ENCODE results near the gene PPM1J. TPM values are rescaled to one million over a fixed set of nuclear protein-coding genes. Genes with fewer than 3 reads are reported as not detected.

The PPM1J gene
- polyA plus RNA-seq, 1 of the 3 experiments (the other 2 are of a cell fraction), result 5.3 TPM

- no peaks in the 10 kb centered on the region for H3K36me3 ChIP-seq (replicated peaks in 1 of 2; ENCODE audit: control insufficient read depth in 1 of 2, insufficient read depth in 2 of 2, low read length in 1 of 2)
- H3K27me3 ChIP-seq (ENCODE audit: insufficient read depth), result no peaks in the 10 kb centered on the region
- H3F3A ChIP-seq (replicated peaks; ENCODE audit: insufficient read depth), result peaks cover 9% of the 10 kb centered on the region
- no peaks in the 10 kb centered on the region for H3K9me2 ChIP-seq
- 25% methylated on average over 16 of the region's 44 CpGs for whole genome bisulfite sequencing (ENCODE audit: low lambda C conversion rate)
- POLR2A ChIA-PET, result no interaction called here
- H3K79me2 ChIP-seq (ENCODE audit: insufficient read depth), result no peaks in the 10 kb centered on the region
- H2AFZ ChIP-seq (ENCODE audit: low read depth), result peak overlapping the region; percentile 76
- H3K4me3 ChIP-seq (ENCODE audit: low read depth in 2 of 2, low read length in 1 of 2), result peak overlapping the region; percentile 32 to 56
- H3K4me2 ChIP-seq, result peak overlapping the region; percentile 79
- CTCF ChIA-PET, result interaction anchor here (0.6 to 11.8 kb wide), 41 partner anchors 8 to 357 kb away, joined by 3 to 754 read pairs (median 4); partner anchors contain the start of genes LRIG2 and RHOC
- peaks cover 0 to 23% of the 10 kb centered on the region in 2 experiments; a peak in 1 of 4 replicates for H3K4me1 ChIP-seq (ENCODE audit: control insufficient read depth in 1 of 2, insufficient read depth in 2 of 2, low read depth in 1 of 2, low read length in 1 of 2)
- peak; percentile 90 for DNase-seq
- TF ChIP-seq FOXM1 (IDR thresholded peaks at IDR 0.05; ENCODE audit: low read depth), result no peak
- TF ChIP-seq RAD21 (IDR thresholded peaks at IDR 0.05; ENCODE audit: low read length), result peak; percentile 71
- TF ChIP-seq POLR2AphosphoS5 (IDR thresholded peaks at IDR 0.05; ENCODE audit: low read depth, low read length), result no peak
- TF ChIP-seq CHD2 (IDR thresholded peaks at IDR 0.05; ENCODE audit: low read length, partially characterized antibody), result peak; percentile 13
- TF ChIP-seq, protein P1, sequence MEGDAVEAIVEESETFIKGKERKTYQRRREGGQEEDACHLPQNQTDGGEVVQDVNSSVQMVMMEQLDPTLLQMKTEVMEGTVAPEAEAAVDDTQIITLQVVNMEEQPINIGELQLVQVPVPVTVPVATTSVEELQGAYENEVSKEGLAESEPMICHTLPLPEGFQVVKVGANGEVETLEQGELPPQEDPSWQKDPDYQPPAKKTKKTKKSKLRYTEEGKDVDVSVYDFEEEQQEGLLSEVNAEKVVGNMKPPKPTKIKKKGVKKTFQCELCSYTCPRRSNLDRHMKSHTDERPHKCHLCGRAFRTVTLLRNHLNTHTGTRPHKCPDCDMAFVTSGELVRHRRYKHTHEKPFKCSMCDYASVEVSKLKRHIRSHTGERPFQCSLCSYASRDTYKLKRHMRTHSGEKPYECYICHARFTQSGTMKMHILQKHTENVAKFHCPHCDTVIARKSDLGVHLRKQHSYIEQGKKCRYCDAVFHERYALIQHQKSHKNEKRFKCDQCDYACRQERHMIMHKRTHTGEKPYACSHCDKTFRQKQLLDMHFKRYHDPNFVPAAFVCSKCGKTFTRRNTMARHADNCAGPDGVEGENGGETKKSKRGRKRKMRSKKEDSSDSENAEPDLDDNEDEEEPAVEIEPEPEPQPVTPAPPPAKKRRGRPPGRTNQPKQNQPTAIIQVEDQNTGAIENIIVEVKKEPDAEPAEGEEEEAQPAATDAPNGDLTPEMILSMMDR (IDR thresholded peaks at IDR 0.05), result peak; percentile 80
- no peak for TF ChIP-seq MXI1 (IDR thresholded peaks at IDR 0.05; ENCODE audit: low read depth, low read length)
- no peak for TF ChIP-seq NRF1 (IDR thresholded peaks at IDR 0.05; ENCODE audit: low read depth, low read length)
- no peak for TF ChIP-seq JUND (IDR thresholded peaks at IDR 0.05)
- no peak for TF ChIP-seq FOSL2 (IDR thresholded peaks at IDR 0.05; ENCODE audit: borderline replicate concordance, low read depth)
- no peak for TF ChIP-seq SIN3A (IDR thresholded peaks at IDR 0.05; ENCODE audit: borderline replicate concordance, low read depth, low read length)
- no peak for TF ChIP-seq PBX3 (IDR thresholded peaks at IDR 0.05)
- peak; percentile 92 for TF ChIP-seq SMC3 (IDR thresholded peaks at IDR 0.05; ENCODE audit: low read depth, low read length)
- no peak for TF ChIP-seq EP300 (IDR thresholded peaks at IDR 0.05; ENCODE audit: borderline replicate concordance in 1 of 2, low read depth in 1 of 2, low read length in 1 of 2)
- no peak for TF ChIP-seq ZBTB33 (IDR thresholded peaks at IDR 0.05; ENCODE audit: borderline replicate concordance, low read depth)
- no peak for TF ChIP-seq TEAD4 (IDR thresholded peaks at IDR 0.05; ENCODE audit: borderline replicate concordance, insufficient read depth)
- TF ChIP-seq, protein P2, sequence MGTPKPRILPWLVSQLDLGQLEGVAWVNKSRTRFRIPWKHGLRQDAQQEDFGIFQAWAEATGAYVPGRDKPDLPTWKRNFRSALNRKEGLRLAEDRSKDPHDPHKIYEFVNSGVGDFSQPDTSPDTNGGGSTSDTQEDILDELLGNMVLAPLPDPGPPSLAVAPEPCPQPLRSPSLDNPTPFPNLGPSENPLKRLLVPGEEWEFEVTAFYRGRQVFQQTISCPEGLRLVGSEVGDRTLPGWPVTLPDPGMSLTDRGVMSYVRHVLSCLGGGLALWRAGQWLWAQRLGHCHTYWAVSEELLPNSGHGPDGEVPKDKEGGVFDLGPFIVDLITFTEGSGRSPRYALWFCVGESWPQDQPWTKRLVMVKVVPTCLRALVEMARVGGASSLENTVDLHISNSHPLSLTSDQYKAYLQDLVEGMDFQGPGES (IDR thresholded peaks at IDR 0.05; ENCODE audit: low read depth, low read length), result no peak
- H3K27ac ChIP-seq (ENCODE audit: low read depth in 2 of 2, low read length in 1 of 2), result no peak overlapping the region
- no peaks in the 10 kb centered on the region for H4K20me1 ChIP-seq (ENCODE audit: insufficient read depth)
- H3K9me3 ChIP-seq, result no peaks in the 10 kb centered on the region
- no peak overlapping the region for H3K9ac ChIP-seq
Observed at GRCh38 chr1:112718691-112719418, 3.7 kb upstream of the PPM1J start.

All from SK-N-SH (cell line).